Heart left ventricle (tissue), 16 donors: ENCODE results near the gene BRICD5. TPM values are rescaled to one million over a fixed set of nuclear protein-coding genes. Genes with fewer than 3 reads are reported as not detected.
A peak's percentile ranks its signal among the peaks of the same experiment; 100 is the strongest.

ENCODE experiments used
- ATAC-seq, 4 donors: fragments of 200-7000 bp; cut with Tn5 transposase; one replicate each; pipeline ENCODE4 v1.9.1; 2020 to 2022; ENCODE audit warnings: moderate library complexity in 4 of 4, mild to moderate bottlenecking in 3 of 4, moderate number of reproducible peaks in 1 of 4
- DNase-seq, 5 donors: peaks; one replicate each; pipeline ENCODE4 v3.0.0-alpha.2; 2020
- H3K27ac ChIP-seq, 12 donors: fragments of 200-600 bp; sonication (generic) in 4 of 12; one replicate each; pipeline versions ENCODE4 v1.5.0 to v1.8.0; 2016 to 2022; ENCODE audit warnings: mild to moderate bottlenecking in 2 of 12
- H3K27me3 ChIP-seq, 9 donors: fragments of 200-600 bp; sonication (generic) in 2 of 9; one replicate each; pipeline versions ENCODE4 v1.5.1 to v1.8.0; 2016 to 2022; ENCODE audit warnings: mild to moderate bottlenecking in 3 of 9
- H3K36me3 ChIP-seq, 9 donors: fragments of 200-600 bp; sonication (generic) in 2 of 9; one replicate each; pipeline versions ENCODE4 v1.5.0 to v1.8.0; 2018 to 2022; ENCODE audit warnings: mild to moderate bottlenecking in 2 of 9
- H3K4me1 ChIP-seq, 12 donors: fragments of 200-600 bp; sonication (generic) in 4 of 12; one replicate each; pipeline versions ENCODE4 v1.5.0 to v1.8.0; 2016 to 2022; ENCODE audit warnings: mild to moderate bottlenecking in 3 of 12
- H3K4me3 ChIP-seq, 12 donors: fragments of 200-600 bp; sonication (generic) in 4 of 12; one replicate each; pipeline versions ENCODE4 v1.5.0 to v1.8.0; 2017 to 2022; ENCODE audit warnings: mild to moderate bottlenecking in 9 of 12, moderate library complexity in 4 of 12
- H3K9me3 ChIP-seq, 12 donors: fragments of 200-600 bp; sonication (generic) in 4 of 12; one replicate each; pipeline versions ENCODE4 v1.5.0 to v1.8.0; 2016 to 2022; ENCODE audit warnings: mild to moderate bottlenecking in 1 of 12
- CTCF ChIP-seq, 12 donors: fragments of 200-600 bp; sonication (generic) in 4 of 12; IDR thresholded peaks; one replicate each; pipeline versions ENCODE4 v1.5.0 to v1.8.0; 2018 to 2022; ENCODE audit warnings: antibody characterized with exemption in 12 of 12, mild to moderate bottlenecking in 5 of 12
- POLR2A ChIP-seq, 2 donors: fragments of 450-650 bp; IDR thresholded peaks; one replicate each; pipeline ENCODE4 v1.6.1; 2017; ENCODE audit warnings: antibody characterized with exemption in 2 of 2, mild to moderate bottlenecking in 2 of 2, moderate library complexity in 2 of 2
- WGBS, 4 donors: extraction: QIAGEN DNeasy Blood & Tissue Kit in 2 of 4; methylation state at CpG; one replicate each; pipeline versions ENCODE4 v1.1.5 to v1.1.7; 2013 to 2018; 5-methylcytosine and 5-hydroxymethylcytosine counted together
- intact Hi-C, 10 donors: fragments of 100-400 bp; cut with DNase I; formaldehyde crosslinking; loops; one replicate each; pipeline versions ENCODE4 v1.11.1 to v1.14.2; 2022
- polyA plus RNA-seq, 2 donors: library from polyadenylated mRNA; stranded (reverse); fragments of 200-250 nt; gene quantifications; one replicate each; pipeline ENCODE4 v1.2.3, GENCODE V29; 2013
- total RNA-seq, 9 donors: library from RNA; depleted of rRNA in 2 of 9; stranded (reverse); fragments of >200 nt in 2 of 9; fragmentation: NEBNext Ultra II Directional in 3 of 9; extraction: Animal tissue kit (Norgen Biotek cat#: 25700) in 3 of 9; gene quantifications; one replicate each; pipeline versions ENCODE4 v1.1.0 to v1.2.4, GENCODE V29; 2016 to 2023
- donor health status: ischemic (EF 13 %, LVEDD 7.1; RV severe dilation, severe dysfunction).
- donor health status: healthy with polysubstance abuse.
- donor health status: DM: no; HTN: yes; CAD: no.
- donor health status: DM: no; HTN: no; CAD: no.
- donor health status: ischemic (EF 25% LVEDD 6.9; RV normal size, moderate dysfunction).
- donor health status: ischemic (EF 25% LVEDD 5.7; RV mildly dilated, moderate dysfunction).
- donor health status: healthy.
- donor health status: DM: yes; HTN: yes; CAD: no.
- donor health status: ischemic (EF 35%, LVEDD 5.7; RV mildly dilated, moderate dysfunction).
- donor health status: nonischemic (EF 11% LVEDD 7.7; RV severe dilation, severe dysfunction).
- donor health status: DM: yes; HTN: yes; CAD: no.
- donor health status: PGD.
- donor health status: ischemic (EF 29% LVEDD 5.4; RV normal size, mild dysfunction).
- donor health status: nonischemic (EF 23%, LVEDD 6.1; RV moderate dilation, normal function).

Gene BRICD5
- total and polyA plus RNA-seq, 11 donors = 1.7 to 11.7 (median 5.5) TPM

- TF ChIP-seq CTCF (IDR thresholded peaks at IDR 0.05) = no peak
- TF ChIP-seq POLR2A (IDR thresholded peaks at IDR 0.05) = no peak
- no peak overlapping the region for H3K4me3 ChIP-seq
- no peaks in the 10 kb centered on the region for H3K9me3 ChIP-seq
- no peak overlapping the region for H3K27ac ChIP-seq
- intact Hi-C loops = no loop called here
- H3K4me1 ChIP-seq = peaks cover 0 to 7% (median 0%) of the 10 kb centered on the region in 12 donors
- H3K27me3 ChIP-seq = no peaks in the 10 kb centered on the region
- ATAC-seq = no peak
- WGBS, 4 donors = 95 to 98% (median 97%) methylated on average over 23 to 28 of the region's 28 CpGs
- no peak for DNase-seq
- H3K36me3 ChIP-seq = peaks cover 0 to 94% (median 51%) of the 10 kb centered on the region in 9 donors
Observed at GRCh38 chr16:2171601-2172178, 39.0 kb downstream of the BRICD5 start.

- WGBS, 4 donors = 89 to 96% (median 92%) methylated on average over 20 to 47 of the region's 47 CpGs
- TF ChIP-seq CTCF (IDR thresholded peaks at IDR 0.05) = no peak
- TF ChIP-seq POLR2A (IDR thresholded peaks at IDR 0.05) = no peak
- ATAC-seq = no peak
- H3K36me3 ChIP-seq = peaks cover 0 to 93% (median 49%) of the 10 kb centered on the region in 9 donors
- DNase-seq = no peak
- H3K27ac ChIP-seq = peak overlapping the region in 4 of 12 donors; percentile 13 to 73 (median 50)
- no peaks in the 10 kb centered on the region for H3K27me3 ChIP-seq
- H3K4me3 ChIP-seq = peak overlapping the region in 9 of 12 donors; percentile 5 to 48 (median 24)
- peaks cover 0 to 7% (median 0%) of the 10 kb centered on the region in 12 donors for H3K4me1 ChIP-seq
- intact Hi-C loops = no loop called here
- no peaks in the 10 kb centered on the region for H3K9me3 ChIP-seq
Observed at GRCh38 chr16:2170587-2171435, 39.9 kb downstream of the BRICD5 start.

- intact Hi-C loops = no loop called here
- Histone ChIP-seq H3K9me3 (no peaks in the 10 kb centered on the region), H3K4me1 (peaks cover 0 to 7% (median 0%) of the 10 kb centered on the region in 12 donors), H3K27me3 (no peaks in the 10 kb centered on the region), H3K27ac (peak overlapping the region in 7 of 12 donors; percentile 13 to 73 (median 41)), H3K4me3 (peak overlapping the region in 7 of 12 donors; percentile 17 to 48 (median 25)), H3K36me3 (peaks cover 0 to 87% (median 42%) of the 10 kb centered on the region in 9 donors)
- DNase-seq = no peak
- ATAC-seq = peak in 2 of 4 donors; percentile 4 to 47
- TF ChIP-seq POLR2A (IDR thresholded peaks at IDR 0.05) (no peak), CTCF (IDR thresholded peaks at IDR 0.05) (no peak)
- 68 to 75% (median 72%) methylated on average over 14 to 18 of the region's 18 CpGs for WGBS, 4 donors
Observed at GRCh38 chr16:2170080-2170479, 40.6 kb downstream of the BRICD5 start.

GRCh38 chr16:2167068-2167638, 43.5 kb downstream of the BRICD5 start:
- peaks cover 0 to 61% (median 19%) of the 10 kb centered on the region in 9 donors for H3K36me3 ChIP-seq
- H3K9me3 ChIP-seq = no peaks in the 10 kb centered on the region
- intact Hi-C loops = loop anchor here in 1 of 10 donors (10.0 kb wide), 1 partner anchor 258 kb away; the partner anchor contains the start of gene CCNF
- ATAC-seq (no peak), DNase-seq (no peak)
- H3K4me3 ChIP-seq = no peak overlapping the region
- peaks cover 0 to 7% (median 0%) of the 10 kb centered on the region in 12 donors for H3K4me1 ChIP-seq
- 92 to 94% (median 93%) methylated on average over 13 to 18 of the region's 18 CpGs for WGBS, 4 donors
- H3K27me3 ChIP-seq = no peaks in the 10 kb centered on the region
- H3K27ac ChIP-seq = no peak overlapping the region
- TF ChIP-seq POLR2A (IDR thresholded peaks at IDR 0.05) (no peak), CTCF (IDR thresholded peaks at IDR 0.05) (no peak)
